GM12875 (cell line): ENCODE results near the gene FBXW4.

Experiments used
- H3K4me3 ChIP-seq: one replicate; pipeline ENCODE4 v1.5.1; 2011; ENCODE audit warnings: low read depth, low read length, control low read depth
- CTCF ChIP-seq: IDR thresholded peaks from 2 replicates; pipeline ENCODE4 v1.5.1; 2011; ENCODE audit warnings: low read depth, mild to moderate bottlenecking, control low read depth, inconsistent platforms, low read length, moderate library complexity, borderline replicate concordance; ENCODE audit not compliant: insufficient read depth

Gene FBXW4

GRCh38 chr10:101663097-101663496, 31.9 kb downstream of the FBXW4 start:
- TF ChIP-seq CTCF: no peak
- H3K4me3 ChIP-seq: no peak overlapping the region

GRCh38 chr10:101660256-101660655, 34.7 kb downstream of the FBXW4 start:
- no peak for TF ChIP-seq CTCF
- no peak overlapping the region for H3K4me3 ChIP-seq

GRCh38 chr10:101658975-101659374, 36.0 kb downstream of the FBXW4 start:
- TF ChIP-seq CTCF: no peak
- no peak overlapping the region for H3K4me3 ChIP-seq

GRCh38 chr10:101656890-101657289, 38.1 kb downstream of the FBXW4 start:
- no peak overlapping the region for H3K4me3 ChIP-seq
- TF ChIP-seq CTCF: no peak

- H3K4me3 ChIP-seq: no peak overlapping the region
- TF ChIP-seq CTCF: no peak
Observed at GRCh38 chr10:101655570-101655969, 39.4 kb downstream of the FBXW4 start.

- TF ChIP-seq CTCF: no peak
Observed at GRCh38 chr10:101653536-101653935, 41.4 kb downstream of the FBXW4 start.

GRCh38 chr10:101651336-101651735, 43.6 kb downstream of the FBXW4 start:
- no peak overlapping the region for H3K4me3 ChIP-seq
- no peak for TF ChIP-seq CTCF

More at GRCh38 chr10:101653536-101653935, 41.4 kb downstream of the FBXW4 start:
- H3K4me3 ChIP-seq: no peak overlapping the region
